Measurements from ENCODE around the gene SH3BP5. TPM values are rescaled to one million over a fixed set of nuclear protein-coding genes. Genes with fewer than 3 reads are reported as not detected.

SH3BP5 gene
- total RNA-seq, 1 experiment from 2014 or later = 0.82 TPM

GRCh38 chr3:15287565-15288330 is 44.6 kb downstream of the SH3BP5 start:
- Histone ChIP-seq H3K9me2 (replicated peaks; ENCODE audit: insufficient read depth, low read length) (no peaks in the 10 kb centered on the region), H3K9me3 (ENCODE audit: low read length) (no peaks in the 10 kb centered on the region), H3K4me2 (ENCODE audit: low read depth, low read length, poor library complexity, severe bottlenecking) (no peak overlapping the region), H3K79me2 (ENCODE audit: low read length) (no peaks in the 10 kb centered on the region), H3K36me3 (ENCODE audit: insufficient read depth, low read length) (no peaks in the 10 kb centered on the region), H2AFZ (ENCODE audit: low read length) (no peak overlapping the region), H4K20me1 (ENCODE audit: insufficient read depth, low read depth, low read length) (no peaks in the 10 kb centered on the region), H3K4me1 (ENCODE audit: low read length) (peaks cover 7% of the 10 kb centered on the region), H3K4me3 (ENCODE audit: low read length) (no peak overlapping the region), H3K27ac (ENCODE audit: low read length) (no peak overlapping the region), H3K9ac (ENCODE audit: low read length) (no peak overlapping the region), H3K27me3 (ENCODE audit: low read length) (no peaks in the 10 kb centered on the region)
- peak; percentile 44 for DNase-seq

- no peak overlapping the region for H2AFZ ChIP-seq (ENCODE audit: low read length)
- H3K9me3 ChIP-seq (ENCODE audit: low read length) = no peaks in the 10 kb centered on the region
- no peak for DNase-seq
- H4K20me1 ChIP-seq (ENCODE audit: insufficient read depth, low read depth, low read length) = no peaks in the 10 kb centered on the region
- no peak overlapping the region for H3K9ac ChIP-seq (ENCODE audit: low read length)
- no peak overlapping the region for H3K4me2 ChIP-seq (ENCODE audit: low read depth, low read length, poor library complexity, severe bottlenecking)
- peaks cover 7% of the 10 kb centered on the region for H3K4me1 ChIP-seq (ENCODE audit: low read length)
- no peak overlapping the region for H3K4me3 ChIP-seq (ENCODE audit: low read length)
- H3K36me3 ChIP-seq (ENCODE audit: insufficient read depth, low read length) = no peaks in the 10 kb centered on the region
- H3K27ac ChIP-seq (ENCODE audit: low read length) = no peak overlapping the region
- no peaks in the 10 kb centered on the region for H3K9me2 ChIP-seq (replicated peaks; ENCODE audit: insufficient read depth, low read length)
- no peaks in the 10 kb centered on the region for H3K79me2 ChIP-seq (ENCODE audit: low read length)
- H3K27me3 ChIP-seq (ENCODE audit: low read length) = no peaks in the 10 kb centered on the region
These were observed 46.4 kb downstream of the SH3BP5 start for GRCh38 chr3:15286022-15286421.

- Histone ChIP-seq H4K20me1 (ENCODE audit: insufficient read depth, low read depth, low read length) (no peaks in the 10 kb centered on the region), H2AFZ (ENCODE audit: low read length) (no peak overlapping the region), H3K27ac (ENCODE audit: low read length) (no peak overlapping the region), H3K36me3 (ENCODE audit: insufficient read depth, low read length) (no peaks in the 10 kb centered on the region), H3K79me2 (ENCODE audit: low read length) (no peaks in the 10 kb centered on the region), H3K4me3 (ENCODE audit: low read length) (no peak overlapping the region), H3K4me1 (ENCODE audit: low read length) (peaks cover 7% of the 10 kb centered on the region), H3K9me2 (replicated peaks; ENCODE audit: insufficient read depth, low read length) (no peaks in the 10 kb centered on the region), H3K9me3 (ENCODE audit: low read length) (no peaks in the 10 kb centered on the region), H3K9ac (ENCODE audit: low read length) (no peak overlapping the region), H3K4me2 (ENCODE audit: low read depth, low read length, poor library complexity, severe bottlenecking) (no peak overlapping the region), H3K27me3 (ENCODE audit: low read length) (no peaks in the 10 kb centered on the region)
- no peak for DNase-seq
These were observed 48.1 kb downstream of the SH3BP5 start for GRCh38 chr3:15284121-15284889.

GRCh38 chr3:15283702-15284101 is 48.7 kb downstream of the SH3BP5 start:
- no peak overlapping the region for H3K9ac ChIP-seq (ENCODE audit: low read length)
- no peak overlapping the region for H3K4me3 ChIP-seq (ENCODE audit: low read length)
- H4K20me1 ChIP-seq (ENCODE audit: insufficient read depth, low read depth, low read length) = no peaks in the 10 kb centered on the region
- H3K4me1 ChIP-seq (ENCODE audit: low read length) = peaks cover 7% of the 10 kb centered on the region
- H3K4me2 ChIP-seq (ENCODE audit: low read depth, low read length, poor library complexity, severe bottlenecking) = no peak overlapping the region
- H3K9me2 ChIP-seq (replicated peaks; ENCODE audit: insufficient read depth, low read length) = no peaks in the 10 kb centered on the region
- H3K79me2 ChIP-seq (ENCODE audit: low read length) = no peaks in the 10 kb centered on the region
- no peaks in the 10 kb centered on the region for H3K36me3 ChIP-seq (ENCODE audit: insufficient read depth, low read length)
- no peaks in the 10 kb centered on the region for H3K9me3 ChIP-seq (ENCODE audit: low read length)
- no peaks in the 10 kb centered on the region for H3K27me3 ChIP-seq (ENCODE audit: low read length)
- no peak overlapping the region for H3K27ac ChIP-seq (ENCODE audit: low read length)
- DNase-seq = no peak
- no peak overlapping the region for H2AFZ ChIP-seq (ENCODE audit: low read length)

GRCh38 chr3:15281817-15282216 is 50.6 kb downstream of the SH3BP5 start:
- no peak for DNase-seq
- H4K20me1 ChIP-seq (ENCODE audit: insufficient read depth, low read depth, low read length) = no peaks in the 10 kb centered on the region
- H3K4me3 ChIP-seq (ENCODE audit: low read length) = no peak overlapping the region
- H3K4me2 ChIP-seq (ENCODE audit: low read depth, low read length, poor library complexity, severe bottlenecking) = no peak overlapping the region
- no peaks in the 10 kb centered on the region for H3K4me1 ChIP-seq (ENCODE audit: low read length)
- no peak overlapping the region for H3K27ac ChIP-seq (ENCODE audit: low read length)
- H3K27me3 ChIP-seq (ENCODE audit: low read length) = no peaks in the 10 kb centered on the region
- no peaks in the 10 kb centered on the region for H3K79me2 ChIP-seq (ENCODE audit: low read length)
- no peaks in the 10 kb centered on the region for H3K9me3 ChIP-seq (ENCODE audit: low read length)
- H3K36me3 ChIP-seq (ENCODE audit: insufficient read depth, low read length) = no peaks in the 10 kb centered on the region
- H3K9ac ChIP-seq (ENCODE audit: low read length) = no peak overlapping the region
- H2AFZ ChIP-seq (ENCODE audit: low read length) = no peak overlapping the region
- H3K9me2 ChIP-seq (replicated peaks; ENCODE audit: insufficient read depth, low read length) = no peaks in the 10 kb centered on the region

GRCh38 chr3:15280853-15281532 is 51.4 kb downstream of the SH3BP5 start:
- H3K79me2 ChIP-seq (ENCODE audit: low read length) = no peaks in the 10 kb centered on the region
- H2AFZ ChIP-seq (ENCODE audit: low read length) = no peak overlapping the region
- no peaks in the 10 kb centered on the region for H3K9me3 ChIP-seq (ENCODE audit: low read length)
- H3K9ac ChIP-seq (ENCODE audit: low read length) = no peak overlapping the region
- no peak overlapping the region for H3K4me3 ChIP-seq (ENCODE audit: low read length)
- H3K9me2 ChIP-seq (replicated peaks; ENCODE audit: insufficient read depth, low read length) = no peaks in the 10 kb centered on the region
- no peaks in the 10 kb centered on the region for H3K36me3 ChIP-seq (ENCODE audit: insufficient read depth, low read length)
- no peaks in the 10 kb centered on the region for H4K20me1 ChIP-seq (ENCODE audit: insufficient read depth, low read depth, low read length)
- no peaks in the 10 kb centered on the region for H3K4me1 ChIP-seq (ENCODE audit: low read length)
- no peak overlapping the region for H3K4me2 ChIP-seq (ENCODE audit: low read depth, low read length, poor library complexity, severe bottlenecking)
- no peak for DNase-seq
- no peak overlapping the region for H3K27ac ChIP-seq (ENCODE audit: low read length)
- no peaks in the 10 kb centered on the region for H3K27me3 ChIP-seq (ENCODE audit: low read length)

- H3K9ac ChIP-seq (ENCODE audit: low read length) = no peak overlapping the region
- no peaks in the 10 kb centered on the region for H3K27me3 ChIP-seq (ENCODE audit: low read length)
- H3K4me2 ChIP-seq (ENCODE audit: low read depth, low read length, poor library complexity, severe bottlenecking) = no peak overlapping the region
- H2AFZ ChIP-seq (ENCODE audit: low read length) = no peak overlapping the region
- no peaks in the 10 kb centered on the region for H3K79me2 ChIP-seq (ENCODE audit: low read length)
- no peaks in the 10 kb centered on the region for H3K9me2 ChIP-seq (replicated peaks; ENCODE audit: insufficient read depth, low read length)
- no peaks in the 10 kb centered on the region for H3K4me1 ChIP-seq (ENCODE audit: low read length)
- no peaks in the 10 kb centered on the region for H3K9me3 ChIP-seq (ENCODE audit: low read length)
- DNase-seq = no peak
- H3K27ac ChIP-seq (ENCODE audit: low read length) = no peak overlapping the region
- no peaks in the 10 kb centered on the region for H3K36me3 ChIP-seq (ENCODE audit: insufficient read depth, low read length)
- no peak overlapping the region for H3K4me3 ChIP-seq (ENCODE audit: low read length)
- H4K20me1 ChIP-seq (ENCODE audit: insufficient read depth, low read depth, low read length) = no peaks in the 10 kb centered on the region
These were observed 52.5 kb downstream of the SH3BP5 start for GRCh38 chr3:15279671-15280402.

- Histone ChIP-seq H3K9me3 (ENCODE audit: low read length) (no peaks in the 10 kb centered on the region), H3K9ac (ENCODE audit: low read length) (no peak overlapping the region), H3K9me2 (replicated peaks; ENCODE audit: insufficient read depth, low read length) (no peaks in the 10 kb centered on the region), H3K27ac (ENCODE audit: low read length) (no peak overlapping the region), H3K27me3 (ENCODE audit: low read length) (no peaks in the 10 kb centered on the region), H3K36me3 (ENCODE audit: insufficient read depth, low read length) (no peaks in the 10 kb centered on the region), H4K20me1 (ENCODE audit: insufficient read depth, low read depth, low read length) (no peaks in the 10 kb centered on the region), H3K4me2 (ENCODE audit: low read depth, low read length, poor library complexity, severe bottlenecking) (no peak overlapping the region), H2AFZ (ENCODE audit: low read length) (no peak overlapping the region), H3K4me3 (ENCODE audit: low read length) (no peak overlapping the region), H3K4me1 (ENCODE audit: low read length) (no peaks in the 10 kb centered on the region), H3K79me2 (ENCODE audit: low read length) (no peaks in the 10 kb centered on the region)
- DNase-seq = no peak
These were observed 53.2 kb downstream of the SH3BP5 start for GRCh38 chr3:15279205-15279604.
